ENCODE measurements around the gene TRIO. TPM values are rescaled to one million over a fixed set of nuclear protein-coding genes. Genes with fewer than 3 reads are reported as not detected.

The TRIO gene
- total RNA-seq, 2 experiments from 2014 or later = 4.1 to 6.5 TPM

GRCh38 chr5:14222206-14222605 lies 79.1 kb downstream of the TRIO start:
- peaks cover 23% of the 10 kb centered on the region for H3K27me3 Mint-ChIP-seq
- no peak for TF ChIP-seq CTCF (IDR thresholded peaks at IDR 0.05)
- ChIA-PET CTCF (interaction anchor here (1.2 kb wide), 1 partner anchor 23 kb away, joined by 3 read pairs; no protein-coding TSS in a partner anchor), POLR2A (no interaction called here)
- peaks cover 19% of the 10 kb centered on the region for H3K4me1 Mint-ChIP-seq (ENCODE audit: low read depth)
- Histone ChIP-seq H3K4me3 (ENCODE audit: low read length) (no peak overlapping the region), H3K9me3 (ENCODE audit: control insufficient read depth in 1 of 2, insufficient read depth in 1 of 2, low read length in 2 of 2) (peaks cover 0 to 8% of the 10 kb centered on the region in 2 experiments), H3K4me1 (ENCODE audit: insufficient read depth, low read length) (no peaks in the 10 kb centered on the region), H3K27ac (ENCODE audit: low read depth in 1 of 2, low read length in 2 of 2) (no peak overlapping the region), H3K27me3 (ENCODE audit: control insufficient read depth in 1 of 2, insufficient read depth in 2 of 2, low read length in 2 of 2) (peaks cover 0 to 4% of the 10 kb centered on the region in 2 experiments), H3K36me3 (ENCODE audit: insufficient read depth, low read length) (no peaks in the 10 kb centered on the region)
- intact Hi-C loops (cut with DNase I, micrococcal nuclease) = no loop called here
- no peak overlapping the region for H3K4me3 Mint-ChIP-seq
- H3K27ac Mint-ChIP-seq = no peak overlapping the region
- no peak for DNase-seq
- H3K9me3 Mint-ChIP-seq = no peaks in the 10 kb centered on the region
- ATAC-seq (ENCODE audit: poor library complexity) = no peak
- H3K36me3 Mint-ChIP-seq (ENCODE audit: low read depth) = no peaks in the 10 kb centered on the region

DNA sequence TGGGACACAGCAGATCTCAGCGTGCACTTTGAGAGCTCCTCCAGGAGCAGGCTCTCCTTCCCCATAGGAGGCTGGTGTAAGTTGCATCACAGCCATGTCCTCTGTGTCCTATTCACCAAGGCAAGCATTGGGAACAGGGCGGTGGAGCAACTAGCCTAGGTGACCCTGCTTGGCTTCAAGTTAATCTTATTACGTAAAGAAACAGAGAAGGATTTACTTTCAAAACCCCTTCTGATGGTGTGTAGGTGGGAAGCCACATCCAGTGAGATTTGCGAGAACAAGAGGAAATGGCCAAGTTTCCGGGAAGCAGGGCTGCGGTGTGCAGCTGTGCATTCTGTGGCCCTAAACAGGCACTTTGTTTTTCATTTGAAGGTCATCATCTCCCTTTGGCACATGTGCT lies 80.2 kb downstream of the TRIO start:
- no peak overlapping the region for H3K4me3 ChIP-seq (ENCODE audit: low read length)
- H3K27me3 ChIP-seq (ENCODE audit: control insufficient read depth in 1 of 2, insufficient read depth in 2 of 2, low read length in 2 of 2) = peaks cover 0 to 4% of the 10 kb centered on the region in 2 experiments
- ChIA-PET CTCF (no interaction called here), POLR2A (no interaction called here)
- Mint-ChIP-seq H3K27ac (no peak overlapping the region), H3K4me1 (ENCODE audit: low read depth) (peaks cover 19% of the 10 kb centered on the region), H3K36me3 (ENCODE audit: low read depth) (no peaks in the 10 kb centered on the region), H3K9me3 (no peaks in the 10 kb centered on the region), H3K27me3 (peaks cover 18% of the 10 kb centered on the region), H3K4me3 (no peak overlapping the region)
- DNase-seq (peak in 1 of 14 experiments; percentile 22), ATAC-seq (ENCODE audit: poor library complexity) (no peak)
- intact Hi-C loops (cut with DNase I, micrococcal nuclease) = no loop called here
- no peaks in the 10 kb centered on the region for H3K4me1 ChIP-seq (ENCODE audit: insufficient read depth, low read length)
- TF ChIP-seq CTCF (IDR thresholded peaks at IDR 0.05) = no peak
- H3K9me3 ChIP-seq (ENCODE audit: control insufficient read depth in 1 of 2, insufficient read depth in 1 of 2, low read length in 2 of 2) = peaks cover 0 to 7% of the 10 kb centered on the region in 2 experiments
- no peak overlapping the region for H3K27ac ChIP-seq (ENCODE audit: low read depth in 1 of 2, low read length in 2 of 2)
- H3K36me3 ChIP-seq (ENCODE audit: insufficient read depth, low read length) = no peaks in the 10 kb centered on the region

GRCh38 chr5:14225173-14225834 lies 82.2 kb downstream of the TRIO start:
- peaks cover 19% of the 10 kb centered on the region for H3K4me1 Mint-ChIP-seq (ENCODE audit: low read depth)
- DNase-seq (no peak), ATAC-seq (ENCODE audit: poor library complexity) (no peak)
- H3K27me3 ChIP-seq (ENCODE audit: control insufficient read depth in 1 of 2, insufficient read depth in 2 of 2, low read length in 2 of 2) = peaks cover 0 to 4% of the 10 kb centered on the region in 2 experiments
- H3K36me3 ChIP-seq (ENCODE audit: insufficient read depth, low read length) = no peaks in the 10 kb centered on the region
- H3K4me1 ChIP-seq (ENCODE audit: insufficient read depth, low read length) = no peaks in the 10 kb centered on the region
- H3K27ac Mint-ChIP-seq = no peak overlapping the region
- intact Hi-C loops (cut with DNase I, micrococcal nuclease) = no loop called here
- peaks cover 1% of the 10 kb centered on the region for H3K27me3 Mint-ChIP-seq
- no peak overlapping the region for H3K4me3 Mint-ChIP-seq
- peaks cover 0 to 3% of the 10 kb centered on the region in 2 experiments for H3K9me3 ChIP-seq (ENCODE audit: control insufficient read depth in 1 of 2, insufficient read depth in 1 of 2, low read length in 2 of 2)
- H3K27ac ChIP-seq (ENCODE audit: low read depth in 1 of 2, low read length in 2 of 2) = no peak overlapping the region
- no peak overlapping the region for H3K4me3 ChIP-seq (ENCODE audit: low read length)
- no peak for TF ChIP-seq CTCF (IDR thresholded peaks at IDR 0.05)
- no peaks in the 10 kb centered on the region for H3K9me3 Mint-ChIP-seq
- CTCF ChIA-PET = no interaction called here
- POLR2A ChIA-PET = no interaction called here
- H3K36me3 Mint-ChIP-seq (ENCODE audit: low read depth) = no peaks in the 10 kb centered on the region
